GM19324 (cell line): ENCODE measurements around the gene SAP25.

Experiments used
- ATAC-seq: cut with Tn5 transposase; IDR thresholded peaks from one replicate; pipeline ENCODE4 v1.9.1; 2021; ENCODE audit warnings: mild to moderate bottlenecking, moderate library complexity; ENCODE audit not compliant: unreplicated experiment, low FRiP score

Gene SAP25

DNA sequence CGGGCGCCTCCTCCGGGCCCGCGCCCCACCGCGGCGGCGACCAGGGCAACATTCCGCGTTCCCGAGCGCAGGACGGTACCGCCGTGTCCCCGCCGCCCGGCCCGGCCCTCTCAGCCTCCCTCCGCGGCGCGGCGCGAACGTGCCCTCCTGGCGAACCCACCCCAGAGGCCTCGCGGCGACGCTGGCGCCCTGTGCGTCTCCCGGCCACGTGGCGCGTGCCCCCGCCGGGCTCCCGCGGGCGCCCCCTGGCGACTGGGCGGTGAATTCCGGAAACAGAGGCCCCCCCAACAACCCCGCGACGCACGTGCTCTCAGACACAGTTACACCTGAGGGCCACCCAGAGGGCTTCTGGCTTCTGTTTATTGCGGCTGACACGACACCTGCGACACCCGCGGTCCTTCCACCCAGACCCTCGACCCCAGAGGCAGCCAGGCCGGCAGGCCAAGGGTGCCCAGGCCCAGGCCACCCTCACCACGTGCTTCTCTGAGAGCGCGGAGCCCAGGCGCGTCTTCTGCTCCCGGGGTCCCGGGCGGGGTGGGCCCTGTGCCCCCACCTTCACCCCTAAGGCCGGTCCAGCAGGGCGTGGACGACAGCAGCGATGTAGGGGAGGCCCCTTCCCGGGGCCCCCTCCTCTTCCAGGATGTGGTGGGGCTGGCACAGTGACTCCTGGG is at the start of gene SAP25:
Gene SAP25, minus strand, starts transcription at position 210 of the 671 bp plus-strand sequence. Its CDS starts 158 bp downstream, at position 52.
- ATAC-seq, result no peak

DNA sequence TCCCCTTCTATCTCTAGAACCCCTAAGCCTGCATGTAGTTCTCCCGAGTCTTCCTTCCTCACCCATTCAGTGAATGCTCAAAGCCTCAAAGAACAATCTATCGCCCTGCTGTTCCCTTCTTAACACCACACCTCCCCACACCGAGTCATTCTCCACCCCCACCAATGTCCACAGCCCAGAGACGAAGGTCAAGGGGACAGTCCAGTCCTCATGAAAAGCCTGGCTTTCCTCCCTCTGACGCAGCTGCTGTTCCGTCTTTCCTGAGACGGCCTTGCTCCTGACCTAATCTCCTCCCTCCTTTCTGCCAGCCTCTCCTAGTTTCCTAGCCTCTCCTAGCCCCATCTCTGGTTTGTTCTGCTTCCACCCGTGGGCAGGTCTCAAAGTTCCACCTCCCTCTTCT is 47.9 kb upstream of the SAP25 start:
- ATAC-seq, result no peak

DNA sequence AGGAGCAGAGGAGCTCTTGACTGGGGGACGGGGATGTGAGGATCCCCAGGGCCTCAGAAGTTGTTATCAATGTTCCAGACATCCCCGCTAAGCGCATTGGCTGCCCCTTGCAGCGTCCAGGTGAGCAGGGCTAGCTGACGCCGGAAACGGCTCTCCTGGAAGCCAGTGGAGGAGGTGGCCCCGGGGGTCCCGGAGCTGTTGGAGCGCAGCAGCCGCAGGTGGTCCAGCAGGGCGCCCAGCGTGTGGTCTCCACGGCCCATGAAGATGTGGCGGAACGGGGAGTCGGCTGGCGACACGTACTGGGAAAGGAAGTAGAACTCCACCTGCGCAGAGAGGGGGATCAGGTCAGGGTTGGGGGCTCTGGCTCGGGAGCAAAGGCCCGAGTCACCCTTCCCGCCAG is 47.1 kb upstream of the SAP25 start:
- ATAC-seq, result no peak

DNA sequence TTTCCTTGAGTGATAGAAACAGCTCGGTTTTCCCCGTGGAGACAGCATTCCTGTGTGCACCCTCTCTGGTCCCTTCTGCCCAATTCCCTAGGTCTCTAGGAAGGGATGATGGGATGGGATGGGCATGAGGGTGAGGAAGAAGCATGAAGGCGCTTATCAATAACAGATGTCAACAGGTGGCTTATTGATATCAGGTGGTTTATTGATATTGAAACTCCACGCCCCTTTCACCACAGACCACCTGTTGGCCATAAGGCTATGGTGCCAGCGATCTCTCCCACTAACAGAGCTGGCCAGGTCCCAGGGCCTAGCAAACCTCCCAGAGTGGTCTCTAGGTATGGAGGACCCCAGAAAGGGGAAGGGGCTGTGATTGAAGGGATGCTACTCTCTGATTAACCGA is 46.5 kb upstream of the SAP25 start:
- ATAC-seq, result no peak

DNA sequence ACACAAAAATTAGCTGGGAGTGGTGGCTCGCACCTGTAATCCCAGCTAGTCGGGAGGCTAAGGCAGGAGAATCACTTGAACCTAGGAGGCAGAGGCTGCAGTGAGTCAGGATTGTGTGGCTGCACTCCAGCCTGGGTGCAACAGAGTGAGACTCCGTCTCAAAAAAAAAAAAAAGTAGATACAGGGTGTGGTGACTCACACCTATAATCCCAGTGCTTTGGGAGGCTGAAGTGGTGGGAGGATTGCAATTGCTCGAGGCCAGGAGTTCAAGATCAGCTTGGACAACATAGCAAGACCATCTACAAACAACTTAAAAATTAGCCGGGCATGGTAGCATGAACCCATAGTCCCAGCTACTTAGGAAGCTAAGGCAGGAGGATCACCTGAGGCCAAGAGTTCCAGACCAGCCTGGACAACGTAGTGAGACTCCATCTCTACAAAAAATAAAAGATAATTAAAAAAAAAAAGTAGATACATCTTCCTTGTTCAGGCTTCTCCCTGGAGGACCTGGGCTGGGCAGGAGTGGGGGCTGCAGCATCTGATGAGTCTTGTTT is 40.7 kb upstream of the SAP25 start:
- ATAC-seq, result no peak

DNA sequence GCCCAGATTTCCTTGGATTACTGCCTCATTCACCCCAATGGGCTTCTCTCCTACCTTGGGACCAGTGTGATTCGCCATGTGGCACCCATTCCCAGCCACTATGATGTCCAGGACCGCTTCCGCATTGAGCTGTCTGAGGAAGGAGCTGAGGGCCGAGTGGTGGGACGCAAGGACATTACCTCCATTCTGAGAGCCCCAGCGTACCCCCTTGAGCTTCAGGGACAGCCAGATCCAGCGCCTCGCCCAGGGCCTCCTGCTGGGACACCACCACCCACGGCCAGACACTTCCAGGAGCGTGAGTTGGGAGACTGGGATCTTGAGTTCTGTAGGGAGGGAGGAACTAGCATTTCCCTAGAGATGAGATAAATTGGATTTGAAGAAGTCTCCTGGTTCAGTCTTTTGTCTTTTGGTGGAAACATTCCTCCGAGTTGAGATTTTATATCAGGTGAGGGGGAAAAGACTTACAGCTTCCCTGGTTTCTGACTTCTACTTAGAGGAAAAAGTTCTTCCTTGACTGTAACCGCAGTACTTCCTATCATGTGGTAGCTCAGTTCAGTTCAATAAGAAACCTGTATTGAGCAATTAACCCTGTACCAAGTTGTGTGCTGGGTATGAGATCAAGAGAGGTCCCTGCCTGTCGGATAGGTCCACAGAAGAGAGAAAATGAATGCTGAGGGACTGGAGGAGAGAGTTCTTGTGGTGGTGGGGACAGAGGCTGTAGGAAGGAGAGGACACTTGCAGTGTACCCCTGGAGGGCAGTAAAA is 39.9 kb upstream of the SAP25 start:
- no peak for ATAC-seq

DNA sequence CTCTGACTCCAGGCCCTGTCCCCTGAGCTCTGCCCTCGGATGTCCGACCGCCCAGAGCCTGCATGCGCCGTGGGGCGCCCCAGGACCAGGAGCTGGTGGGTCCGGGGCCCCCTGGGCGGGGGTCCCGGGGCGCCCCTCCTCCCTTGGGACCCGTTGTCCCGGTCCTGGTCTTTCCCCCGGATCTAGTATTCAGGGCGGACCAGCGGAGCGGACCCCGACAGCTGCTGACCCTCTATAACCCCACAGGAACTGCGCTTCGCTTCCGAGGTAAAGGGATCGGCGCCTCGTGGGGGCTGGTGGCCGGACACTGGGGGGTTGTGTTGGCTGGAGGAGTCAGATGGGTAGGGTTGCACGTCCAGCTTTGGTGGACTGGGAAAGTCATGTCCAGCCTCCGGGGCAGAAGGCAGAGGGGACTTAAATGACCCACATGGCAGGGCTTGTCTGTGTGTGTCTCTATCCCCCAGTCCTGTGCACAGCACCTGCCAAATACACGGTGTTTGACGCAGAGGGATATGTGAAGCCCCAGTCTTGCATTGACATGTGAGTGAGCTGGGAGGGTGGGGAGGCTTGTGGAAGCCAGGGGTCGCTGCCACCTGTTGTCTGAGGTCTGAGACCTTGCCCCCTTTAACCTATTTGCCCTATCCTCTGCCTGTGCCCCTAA is 39.2 kb upstream of the SAP25 start:
- peak; percentile 1 for ATAC-seq

DNA sequence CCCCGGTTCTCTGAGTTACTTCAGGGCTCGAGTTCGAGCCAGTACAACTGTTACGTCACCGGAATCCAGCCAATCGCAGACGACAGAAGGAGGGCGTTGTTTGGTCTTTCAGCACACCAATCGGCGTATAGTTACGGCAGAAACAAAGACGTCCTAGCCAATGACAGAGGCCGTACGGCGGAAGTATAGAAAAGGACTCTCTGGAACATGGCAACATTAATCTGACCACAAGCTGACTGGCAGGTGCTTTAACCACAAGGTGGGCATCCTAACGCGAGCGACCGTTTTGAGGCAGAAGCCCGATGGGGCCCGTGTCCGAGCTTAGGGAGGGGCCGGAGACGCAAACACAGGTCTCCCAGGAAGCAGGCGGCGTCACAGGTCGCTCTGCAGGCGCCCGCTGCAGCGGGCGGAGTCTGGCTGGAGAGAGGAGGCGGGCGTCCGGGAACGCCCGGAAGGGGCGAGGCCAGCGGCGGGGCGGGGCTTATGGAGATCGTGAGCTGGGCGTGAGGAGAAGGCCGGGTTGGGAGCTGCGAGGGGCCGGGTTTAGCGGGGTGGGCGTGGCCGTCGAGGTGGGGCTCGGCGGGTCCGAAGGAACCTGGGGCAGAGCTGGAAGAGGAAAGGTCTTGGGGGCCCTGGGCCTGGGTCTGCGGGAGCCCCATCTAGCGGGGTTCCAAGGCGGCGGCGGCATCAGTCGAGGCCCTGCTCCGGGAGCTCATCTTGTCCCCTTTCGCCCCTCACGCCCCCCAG is 38.5 kb upstream of the SAP25 start, which contains the start of gene MOSPD3:
Gene MOSPD3, plus strand, starts transcription at position 558 of the 747 bp plus-strand sequence. CDS start 252 bp downstream, outside the sequence.
- peak; percentile 90 for ATAC-seq

DNA sequence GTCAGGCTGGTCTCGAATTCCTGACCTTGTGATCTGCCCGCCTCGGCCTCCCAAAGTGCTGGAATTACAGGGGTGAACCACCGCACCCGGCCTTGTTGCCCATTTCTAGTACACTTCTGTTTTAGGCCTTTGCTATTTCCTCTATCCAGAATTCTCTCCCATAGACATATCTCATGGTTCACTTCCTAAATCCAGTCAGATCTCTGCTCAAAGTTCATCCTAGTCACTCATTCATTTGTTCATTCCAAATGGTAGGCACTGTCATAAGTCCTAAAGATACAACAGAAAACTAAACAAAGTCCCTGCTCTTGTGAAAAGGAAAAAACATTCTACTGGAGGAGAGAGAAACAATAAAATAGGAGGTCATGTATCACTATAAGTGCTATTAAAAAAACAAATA is 36.3 kb upstream of the SAP25 start:
- ATAC-seq, result no peak

DNA sequence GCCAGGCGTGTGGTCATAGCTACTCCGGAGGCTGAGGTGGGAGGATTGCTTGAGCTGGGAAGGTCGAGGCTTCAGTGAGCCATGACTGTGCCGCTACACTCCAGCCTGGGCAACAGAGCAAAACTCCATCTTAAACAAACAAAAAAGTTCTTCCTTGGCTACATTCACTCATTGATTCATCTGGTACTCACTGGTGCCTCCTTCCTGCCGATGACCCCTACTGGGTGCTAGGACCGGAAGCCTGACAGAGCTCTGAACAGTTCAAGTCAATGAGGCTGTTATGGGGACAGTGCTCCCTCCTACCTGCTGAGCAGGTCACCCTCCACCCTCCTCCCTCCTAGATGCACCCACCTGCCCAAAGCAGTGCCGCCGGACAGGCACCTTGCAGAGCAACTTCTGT is 33.4 kb upstream of the SAP25 start:
- ATAC-seq, result no peak

DNA sequence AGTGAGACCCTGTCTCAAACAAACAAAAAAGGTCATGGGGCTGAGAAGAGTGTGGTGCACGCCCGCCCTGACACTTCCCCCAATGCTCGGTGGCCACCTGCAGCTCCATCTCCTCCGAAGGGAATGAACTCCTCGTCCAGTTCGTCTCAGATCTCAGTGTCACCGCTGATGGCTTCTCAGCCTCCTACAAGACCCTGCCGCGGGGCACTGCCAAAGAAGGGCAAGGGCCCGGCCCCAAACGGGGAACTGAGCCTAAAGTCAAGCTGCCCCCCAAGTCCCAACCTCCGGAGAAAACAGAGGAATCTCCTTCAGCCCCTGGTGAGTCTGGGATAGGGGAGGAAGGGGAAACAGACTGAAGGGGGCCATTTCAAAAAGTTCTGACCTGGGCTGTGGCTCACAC is 32.6 kb upstream of the SAP25 start:
- ATAC-seq, result no peak

DNA sequence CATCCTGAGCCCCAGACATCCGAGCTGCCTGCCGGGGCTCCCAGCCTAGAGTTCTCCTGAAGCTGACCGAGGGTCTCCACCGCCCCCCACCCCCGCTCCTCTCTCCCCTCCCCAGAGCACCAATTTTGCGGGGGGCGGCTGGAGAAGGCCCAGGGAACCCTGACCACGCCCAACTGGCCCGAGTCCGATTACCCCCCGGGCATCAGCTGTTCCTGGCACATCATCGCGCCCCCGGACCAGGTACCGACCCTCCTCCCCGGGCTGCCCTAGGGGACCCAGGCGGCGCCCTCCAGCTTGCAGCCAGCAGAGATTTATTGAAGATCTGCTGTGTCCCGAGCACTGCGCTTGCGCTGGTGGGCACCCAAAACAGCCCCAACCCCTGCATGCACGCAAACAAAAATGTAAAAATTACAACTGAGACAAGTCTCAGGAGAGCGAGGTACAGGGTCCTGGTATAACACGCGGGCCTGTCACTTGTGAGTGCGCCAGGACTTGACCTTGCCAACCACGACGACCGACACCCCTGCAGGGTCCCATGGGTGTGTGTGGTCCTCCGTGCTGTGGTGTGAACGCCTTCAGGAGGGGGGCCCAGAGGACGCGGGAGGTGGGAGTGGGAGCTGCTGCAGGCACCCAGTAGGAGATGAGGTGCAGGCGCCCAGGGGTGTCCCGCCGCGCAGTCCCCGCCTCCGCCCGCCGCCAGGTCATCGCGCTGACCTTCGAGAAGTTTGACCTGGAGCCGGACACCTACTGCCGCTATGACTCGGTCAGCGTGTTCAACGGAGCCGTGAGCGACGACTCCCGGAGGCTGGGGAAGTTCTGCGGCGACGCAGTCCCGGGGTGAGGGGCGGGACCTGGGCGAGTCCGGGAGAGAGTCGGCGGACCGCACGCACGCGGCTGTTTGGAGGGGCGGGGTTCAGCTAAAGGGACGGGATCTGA is 31.5 kb upstream of the SAP25 start:
- no peak for ATAC-seq

DNA sequence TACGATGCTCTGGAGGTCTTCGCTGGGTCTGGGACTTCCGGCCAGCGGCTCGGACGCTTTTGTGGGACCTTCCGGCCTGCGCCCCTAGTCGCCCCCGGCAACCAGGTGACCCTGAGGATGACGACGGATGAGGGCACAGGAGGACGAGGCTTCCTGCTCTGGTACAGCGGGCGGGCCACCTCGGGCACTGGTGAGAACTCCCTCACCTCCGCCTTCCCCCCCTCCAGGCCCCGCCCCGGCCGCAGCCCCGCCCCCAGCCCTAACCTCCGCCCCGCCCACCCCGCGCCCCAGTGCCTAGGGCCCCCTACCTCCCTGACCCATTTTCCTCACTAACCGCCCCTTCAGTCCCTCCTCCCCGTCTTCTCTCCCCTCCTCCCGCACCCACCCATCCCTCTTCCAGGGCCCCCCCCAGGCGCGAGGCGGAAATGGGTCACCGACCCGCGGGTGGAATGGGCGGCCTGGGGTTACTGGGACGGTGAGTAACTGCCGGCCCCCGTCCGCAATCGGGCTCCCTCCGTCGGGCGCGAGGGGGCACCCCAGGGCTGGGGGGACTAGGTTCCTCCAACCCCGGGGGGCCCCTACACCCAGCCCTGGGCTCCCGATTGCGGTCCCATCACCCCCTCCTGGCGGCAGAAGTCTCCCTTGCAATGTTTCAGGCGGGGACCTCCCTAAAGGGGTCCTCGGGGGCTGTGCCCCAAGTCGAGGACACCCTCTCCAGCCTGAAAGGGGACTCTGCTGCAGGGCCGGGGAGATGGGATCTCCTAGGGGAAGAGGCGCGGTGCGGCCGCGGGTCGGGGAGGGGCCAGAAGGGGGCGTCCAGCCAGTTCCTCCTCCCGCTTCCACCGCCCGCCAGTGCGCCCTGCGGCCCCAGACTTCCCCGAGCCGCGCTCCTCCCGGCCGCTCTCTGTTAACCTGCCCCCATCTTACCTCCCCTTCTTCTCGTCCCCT is 30.6 kb upstream of the SAP25 start:
- no peak for ATAC-seq

DNA sequence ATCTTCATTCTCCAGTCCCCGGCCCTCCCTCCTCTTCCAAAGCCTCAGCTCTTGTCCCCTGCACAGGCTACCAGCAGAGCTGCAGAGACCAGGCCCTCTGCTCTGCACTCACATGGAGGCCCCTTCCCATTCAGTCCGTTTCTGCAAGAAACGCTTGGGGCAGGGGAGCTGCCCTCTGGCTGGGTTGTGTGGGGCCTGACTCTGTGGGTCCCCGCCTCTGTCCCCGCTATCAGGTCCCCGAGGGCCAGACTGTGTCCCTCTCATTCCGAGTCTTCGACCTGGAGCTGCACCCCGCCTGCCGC is 30.0 kb upstream of the SAP25 start:
- no peak for ATAC-seq

DNA sequence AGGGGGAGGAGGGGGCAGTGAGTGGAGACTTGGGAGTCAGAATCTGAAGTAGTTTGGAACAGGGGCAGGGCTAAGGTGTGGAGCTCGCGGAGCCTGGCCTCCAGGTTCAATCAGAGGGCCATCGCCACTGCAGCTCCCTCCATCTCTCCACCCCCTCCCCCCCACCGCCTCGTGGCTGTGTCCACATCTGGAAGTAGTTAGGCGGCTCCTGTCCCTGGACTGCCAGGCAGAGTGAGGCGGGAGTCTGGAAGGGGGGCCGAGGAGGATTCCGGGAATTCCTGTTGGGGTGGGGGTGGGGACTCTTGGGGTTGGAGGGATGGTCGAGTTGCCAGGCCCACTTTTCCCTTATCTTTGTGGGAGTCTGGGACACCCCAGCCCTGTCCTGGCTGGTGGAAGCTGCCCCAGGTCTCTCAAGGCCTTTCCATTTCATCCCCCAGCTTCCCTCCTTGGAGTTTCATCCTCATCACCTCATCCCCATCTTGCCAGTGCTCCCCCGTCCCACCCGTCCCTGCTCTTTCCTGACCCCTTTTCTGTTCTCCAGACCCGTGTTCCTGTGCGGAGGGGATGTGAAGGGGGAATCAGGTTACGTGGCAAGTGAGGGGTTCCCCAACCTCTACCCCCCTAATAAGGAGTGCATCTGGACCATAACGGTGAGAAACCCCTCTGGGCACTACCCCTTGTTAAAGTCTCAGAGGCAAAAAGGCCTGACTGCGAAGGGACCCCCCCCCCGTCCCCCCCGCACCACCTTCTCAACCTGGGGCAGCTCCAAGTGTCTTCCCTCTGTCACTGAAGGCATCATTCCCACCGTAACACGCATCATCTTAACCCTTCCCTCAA is 29.4 kb upstream of the SAP25 start:
- no peak for ATAC-seq

DNA sequence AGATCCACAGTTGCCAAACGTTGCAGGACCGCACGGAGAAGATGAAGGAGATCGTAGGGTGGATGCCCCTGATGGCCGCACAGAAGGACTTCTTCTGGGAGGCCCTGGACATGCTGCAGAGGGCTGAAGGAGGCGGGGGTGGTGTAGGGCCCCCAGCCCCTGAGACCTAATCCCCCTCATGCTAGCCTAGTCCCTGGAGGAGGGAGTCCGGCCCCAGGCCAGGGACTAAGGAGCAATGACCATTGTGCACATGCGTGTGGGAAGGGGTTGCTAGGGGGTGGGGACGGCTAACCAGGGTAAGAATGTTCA is 27.0 kb upstream of the SAP25 start:
- no peak for ATAC-seq

DNA sequence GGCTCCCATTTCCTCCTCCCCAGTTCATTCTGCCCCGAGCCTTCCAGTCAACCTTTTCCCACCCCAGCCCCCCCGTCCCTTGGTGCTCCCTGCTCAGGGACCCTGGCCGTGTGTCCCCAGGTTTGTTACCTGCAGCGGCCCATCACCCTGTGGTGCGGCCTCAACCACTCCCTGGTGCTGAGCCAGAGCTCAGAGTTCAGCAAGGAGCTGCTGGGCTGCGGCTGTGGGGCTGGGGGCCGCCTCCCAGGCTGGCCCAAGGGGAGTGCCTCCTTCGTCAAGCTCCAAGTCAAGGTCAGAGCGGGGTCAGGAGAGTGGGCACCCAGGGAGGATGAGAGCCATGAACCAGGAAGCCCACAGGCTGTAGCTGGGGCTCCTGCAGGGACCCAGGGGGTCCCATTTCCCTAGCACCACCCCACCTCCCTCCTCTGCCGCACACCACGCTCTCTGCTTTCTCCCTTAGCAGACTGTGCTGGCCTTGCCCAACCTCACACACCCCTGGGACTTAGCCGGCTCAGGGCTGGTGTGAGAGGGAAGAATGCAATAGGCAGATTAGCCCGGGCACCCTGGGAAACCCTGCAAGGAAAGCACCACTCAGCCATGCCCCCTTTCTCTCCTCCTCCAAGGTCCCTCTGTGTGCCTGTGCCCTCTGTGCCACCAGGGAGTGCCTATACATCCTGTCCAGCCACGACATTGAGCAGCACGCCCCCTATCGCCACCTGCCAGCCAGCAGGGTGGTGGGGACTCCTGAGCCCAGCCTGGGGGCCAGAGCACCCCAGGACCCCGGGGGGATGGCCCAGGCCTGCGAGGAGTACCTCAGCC is 26.4 kb upstream of the SAP25 start:
- no peak for ATAC-seq
